COLO829 (cell line): ENCODE measurements around the gene ABCA2.
A peak's percentile ranks its signal among the peaks of the same experiment; 100 is the strongest.

Experiments
- DNase-seq: peaks from one replicate; pipeline ENCODE4 v3.0.0; 2012; ENCODE audit warnings: low spot score

The ABCA2 gene, protein sequence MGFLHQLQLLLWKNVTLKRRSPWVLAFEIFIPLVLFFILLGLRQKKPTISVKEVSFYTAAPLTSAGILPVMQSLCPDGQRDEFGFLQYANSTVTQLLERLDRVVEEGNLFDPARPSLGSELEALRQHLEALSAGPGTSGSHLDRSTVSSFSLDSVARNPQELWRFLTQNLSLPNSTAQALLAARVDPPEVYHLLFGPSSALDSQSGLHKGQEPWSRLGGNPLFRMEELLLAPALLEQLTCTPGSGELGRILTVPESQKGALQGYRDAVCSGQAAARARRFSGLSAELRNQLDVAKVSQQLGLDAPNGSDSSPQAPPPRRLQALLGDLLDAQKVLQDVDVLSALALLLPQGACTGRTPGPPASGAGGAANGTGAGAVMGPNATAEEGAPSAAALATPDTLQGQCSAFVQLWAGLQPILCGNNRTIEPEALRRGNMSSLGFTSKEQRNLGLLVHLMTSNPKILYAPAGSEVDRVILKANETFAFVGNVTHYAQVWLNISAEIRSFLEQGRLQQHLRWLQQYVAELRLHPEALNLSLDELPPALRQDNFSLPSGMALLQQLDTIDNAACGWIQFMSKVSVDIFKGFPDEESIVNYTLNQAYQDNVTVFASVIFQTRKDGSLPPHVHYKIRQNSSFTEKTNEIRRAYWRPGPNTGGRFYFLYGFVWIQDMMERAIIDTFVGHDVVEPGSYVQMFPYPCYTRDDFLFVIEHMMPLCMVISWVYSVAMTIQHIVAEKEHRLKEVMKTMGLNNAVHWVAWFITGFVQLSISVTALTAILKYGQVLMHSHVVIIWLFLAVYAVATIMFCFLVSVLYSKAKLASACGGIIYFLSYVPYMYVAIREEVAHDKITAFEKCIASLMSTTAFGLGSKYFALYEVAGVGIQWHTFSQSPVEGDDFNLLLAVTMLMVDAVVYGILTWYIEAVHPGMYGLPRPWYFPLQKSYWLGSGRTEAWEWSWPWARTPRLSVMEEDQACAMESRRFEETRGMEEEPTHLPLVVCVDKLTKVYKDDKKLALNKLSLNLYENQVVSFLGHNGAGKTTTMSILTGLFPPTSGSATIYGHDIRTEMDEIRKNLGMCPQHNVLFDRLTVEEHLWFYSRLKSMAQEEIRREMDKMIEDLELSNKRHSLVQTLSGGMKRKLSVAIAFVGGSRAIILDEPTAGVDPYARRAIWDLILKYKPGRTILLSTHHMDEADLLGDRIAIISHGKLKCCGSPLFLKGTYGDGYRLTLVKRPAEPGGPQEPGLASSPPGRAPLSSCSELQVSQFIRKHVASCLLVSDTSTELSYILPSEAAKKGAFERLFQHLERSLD (N-terminal part only)

GRCh38 chr9:137027369-137028262, at the start of gene ABCA2:
TSS of gene ABCA2 (minus strand) at chr9:137028237. CDS start at chr9:137028140, 97 bp downstream.
- no peak for DNase-seq

GRCh38 chr9:137077010-137077747, 49.1 kb upstream of the ABCA2 start, which contains the start of gene UAP1L1:
TSS of gene UAP1L1 (plus strand) at chr9:137077517. CDS start at chr9:137077533, 16 bp downstream.
- no peak for DNase-seq

GRCh38 chr9:137076636-137077009, 48.6 kb upstream of the ABCA2 start:
- DNase-seq = no peak

- DNase-seq = no peak
Measured at GRCh38 chr9:137075275-137075775, 47.3 kb upstream of the ABCA2 start.

DNA sequence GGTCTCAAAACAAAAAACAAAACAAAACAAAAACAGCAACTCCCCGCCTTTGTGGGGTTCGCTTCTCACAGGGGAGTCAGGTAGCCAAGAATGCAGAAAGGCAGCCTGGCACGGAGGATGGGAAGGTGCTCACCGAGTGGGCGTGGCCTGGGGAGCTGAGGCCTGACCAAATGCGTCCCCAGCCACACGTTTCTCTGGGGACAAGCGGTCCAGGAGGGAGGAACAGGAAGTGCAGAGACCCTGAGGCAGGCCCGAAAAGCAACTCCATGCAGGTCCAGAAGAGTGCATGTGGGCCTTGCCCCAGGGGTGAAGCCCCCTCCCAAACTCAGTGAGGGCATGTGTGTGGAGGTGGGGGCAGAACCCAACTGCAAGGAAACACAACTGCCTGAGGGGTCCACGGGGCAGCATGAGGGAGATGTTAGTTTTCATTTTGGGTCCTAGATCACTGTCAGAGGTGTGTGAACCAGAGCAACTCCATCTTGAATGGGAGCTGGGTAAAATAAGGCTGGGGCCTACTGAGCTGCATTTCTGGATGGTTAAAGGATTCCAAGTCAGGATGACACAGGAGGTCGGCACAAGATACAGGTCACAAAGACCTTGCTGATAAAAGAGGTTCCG, 46.7 kb upstream of the ABCA2 start:
- no peak for DNase-seq

GRCh38 chr9:137073992-137074399, 46.0 kb upstream of the ABCA2 start:
- no peak for DNase-seq

GRCh38 chr9:137071282-137071681, 43.2 kb upstream of the ABCA2 start:
- DNase-seq = no peak

- DNase-seq = no peak
Measured at GRCh38 chr9:137070906-137071275, 42.9 kb upstream of the ABCA2 start.

DNA sequence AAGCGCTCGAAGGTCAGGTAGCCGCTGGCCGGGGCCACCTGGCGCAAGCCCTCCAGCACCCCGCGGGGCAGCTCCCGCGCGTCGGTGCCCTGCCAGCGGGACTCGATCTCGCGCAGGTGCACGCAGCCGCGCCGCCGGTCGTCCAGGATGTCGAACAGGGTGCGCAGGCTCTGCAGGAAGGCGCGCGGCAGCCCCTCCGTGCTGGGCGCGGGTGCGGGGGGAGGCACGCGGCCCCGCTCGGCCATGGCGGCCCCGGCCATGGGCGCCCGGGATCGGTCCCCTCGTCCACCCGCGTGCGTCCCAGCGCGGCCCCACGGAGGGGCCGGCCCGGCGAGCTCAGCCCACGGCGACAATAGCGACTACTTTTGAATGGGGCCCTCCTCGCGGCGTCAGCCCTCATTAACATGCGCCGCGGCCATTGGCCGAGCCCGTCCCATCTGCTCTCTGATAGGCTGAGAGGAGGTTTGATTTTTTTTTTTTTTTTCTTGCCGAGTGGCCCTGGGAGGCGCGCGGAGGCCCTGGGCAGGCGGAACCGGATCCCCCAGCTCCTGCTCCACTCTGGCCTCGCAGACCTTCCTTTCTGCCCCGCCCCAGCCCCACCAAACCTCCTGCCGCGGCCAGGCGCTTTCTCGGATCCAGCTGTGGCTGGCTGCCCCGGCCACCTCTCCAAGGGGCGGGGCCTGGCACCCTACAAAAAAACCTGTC, 42.3 kb upstream of the ABCA2 start, which contains the start of gene SAPCD2:
TSS of gene SAPCD2 (minus strand) at position 357 of the 705 bp plus-strand sequence. CDS start at position 260, 97 bp downstream.
- peak; percentile 80 for DNase-seq

DNA sequence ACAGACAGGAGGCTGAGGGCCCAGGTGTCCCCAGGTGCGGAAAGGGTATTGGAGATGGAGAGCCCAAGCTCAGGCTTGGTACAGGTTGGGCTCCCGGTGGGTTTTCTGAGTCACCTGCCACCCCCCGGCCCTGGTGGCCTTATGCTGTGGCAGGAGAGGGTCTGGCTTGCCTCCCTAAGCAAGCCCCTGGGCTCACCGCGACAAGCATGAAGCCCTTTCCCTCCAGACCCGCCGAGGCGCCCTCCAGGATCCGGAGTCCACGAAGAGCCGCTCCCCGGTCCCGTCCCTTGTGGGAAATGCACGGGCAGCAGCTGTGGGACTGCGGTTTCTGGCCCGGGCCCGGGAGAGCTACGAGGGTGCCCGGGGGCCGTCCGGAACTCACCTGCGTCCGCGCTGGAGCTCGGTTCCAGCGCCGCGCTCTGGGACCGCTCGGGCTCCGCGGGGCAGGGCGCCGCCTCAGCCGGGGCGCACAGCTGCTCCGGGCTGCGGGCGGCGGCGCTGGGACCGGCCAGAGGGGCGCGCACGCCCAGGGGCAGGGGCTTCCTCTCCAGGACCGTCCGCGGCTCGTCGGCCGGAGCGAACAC, 41.6 kb upstream of the ABCA2 start:
- DNase-seq = no peak

DNA sequence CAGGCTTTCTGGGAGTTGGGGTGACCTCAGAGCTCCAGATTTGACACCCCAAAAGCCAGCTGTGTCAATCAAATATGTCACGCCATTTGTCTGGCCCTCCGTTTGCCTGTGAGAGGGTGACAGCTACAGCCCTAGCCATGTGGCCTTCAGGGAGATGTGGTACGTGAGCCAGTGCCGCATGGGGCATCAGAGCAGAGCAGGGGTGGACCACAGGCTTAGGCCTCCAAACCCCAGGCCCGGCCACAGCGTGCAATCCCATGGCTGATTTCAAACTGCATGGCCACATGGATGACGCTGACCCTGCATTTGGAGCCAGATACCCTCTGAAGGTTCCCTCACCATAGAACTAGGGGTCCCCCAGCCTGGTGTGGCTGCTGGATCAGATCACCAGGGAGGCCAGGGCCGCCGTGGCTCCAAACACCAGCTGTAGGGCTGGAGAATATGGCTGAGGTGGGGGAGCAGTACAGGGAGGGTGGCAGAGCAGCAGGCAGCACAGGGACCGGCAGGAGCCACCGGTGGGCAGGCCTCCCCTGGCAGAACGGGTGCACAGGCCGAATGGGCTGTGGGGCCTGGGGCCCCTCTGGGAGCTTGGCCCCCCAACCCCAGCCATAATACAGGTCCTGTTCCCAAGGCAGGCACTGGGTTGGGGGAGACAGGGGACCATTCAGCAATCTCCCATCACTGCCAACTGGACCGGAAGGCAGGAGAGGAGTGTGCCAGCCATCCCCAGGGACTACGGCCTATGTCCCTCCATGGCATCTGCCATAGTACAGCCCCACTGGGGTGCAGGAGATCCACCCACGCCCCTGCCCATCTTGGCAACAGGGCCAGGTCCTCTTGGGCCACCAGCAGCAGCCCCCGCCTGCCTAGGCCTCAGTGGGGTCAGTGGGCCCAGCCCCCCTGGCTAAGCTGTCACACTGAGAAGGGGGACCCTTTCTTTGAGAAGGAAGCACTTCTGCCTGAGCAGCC, 40.8 kb upstream of the ABCA2 start:
- no peak for DNase-seq

GRCh38 chr9:137067860-137068538, 40.0 kb upstream of the ABCA2 start:
- peak; percentile 68 for DNase-seq

DNA sequence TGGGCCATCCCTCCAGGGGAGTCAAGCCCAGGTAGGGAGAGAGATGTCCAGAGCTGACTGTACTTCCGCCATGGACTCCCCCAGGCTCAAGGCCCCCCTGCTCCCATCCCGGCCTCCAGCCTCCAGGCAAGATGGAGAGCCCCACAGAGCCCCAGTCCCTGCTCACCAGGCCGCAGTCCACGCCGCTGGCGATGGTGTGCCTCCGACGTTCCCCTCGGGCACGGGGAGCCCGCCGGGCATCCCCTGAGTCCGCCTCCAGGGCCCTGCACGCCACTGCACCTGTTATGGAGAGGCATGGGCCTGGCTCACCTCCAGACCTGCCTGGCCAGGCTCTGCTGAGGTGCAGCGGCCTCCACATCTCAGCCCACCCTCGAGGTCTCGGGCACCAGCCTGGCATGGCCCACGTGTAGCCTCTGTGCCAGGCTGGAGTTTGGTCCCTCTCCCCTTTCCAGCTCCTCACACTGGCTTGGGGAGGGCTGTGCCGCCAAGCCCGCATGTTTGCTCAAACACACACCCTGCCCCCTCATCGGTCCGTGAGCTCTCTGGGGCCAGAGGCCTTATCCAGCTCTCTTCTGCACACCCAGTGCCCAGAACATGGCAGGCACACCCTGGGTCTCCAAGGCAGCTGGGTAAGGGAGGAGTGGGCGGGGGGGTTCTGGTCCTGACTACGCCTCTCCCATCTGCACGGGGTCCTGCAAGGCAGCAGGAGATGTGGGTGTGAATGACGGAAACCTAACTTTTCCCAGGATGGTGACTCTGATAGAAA, 38.2 kb upstream of the ABCA2 start:
- DNase-seq = no peak

- no peak for DNase-seq
Measured at GRCh38 chr9:137065336-137065967, 37.4 kb upstream of the ABCA2 start.

- no peak for DNase-seq
Measured at GRCh38 chr9:137064880-137065164, 36.8 kb upstream of the ABCA2 start.
